GM19397 (cell line): ENCODE results near the gene C20orf204.

Experiments
- ATAC-seq: cut with Tn5 transposase; IDR thresholded peaks from one replicate; pipeline ENCODE4 v1.9.1; 2021; ENCODE audit warnings: mild to moderate bottlenecking, moderate library complexity; ENCODE audit not compliant: unreplicated experiment

Gene C20orf204

DNA sequence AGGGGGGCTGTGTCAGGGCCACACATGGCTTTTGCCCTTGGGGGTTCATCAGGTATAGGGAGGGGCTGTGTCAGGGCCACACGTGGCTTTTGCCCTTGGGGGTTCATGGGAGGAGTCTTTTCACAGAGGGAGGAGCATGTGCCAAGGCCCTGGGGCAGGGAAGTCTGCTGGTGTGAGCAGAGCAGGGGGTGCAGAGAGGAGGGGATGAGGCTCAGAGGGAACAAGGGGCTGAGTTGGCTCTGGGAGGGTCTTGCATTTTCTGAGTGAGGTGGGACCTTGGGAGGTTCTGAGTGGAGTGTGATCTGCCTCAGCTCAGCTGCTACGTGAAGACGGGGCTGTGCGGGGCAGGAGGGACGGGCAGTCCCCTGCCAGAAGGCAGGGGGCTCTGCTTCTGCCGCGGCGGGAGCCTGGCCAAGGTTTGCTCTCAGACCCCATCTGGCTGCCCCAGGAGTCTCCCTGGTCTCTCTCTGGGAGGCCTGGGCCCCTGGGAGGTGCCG, 19.5 kb downstream of the C20orf204 start:
- no peak for ATAC-seq

GRCh38 chr20:64055893-64056638, 20.1 kb downstream of the C20orf204 start:
- ATAC-seq = no peak

GRCh38 chr20:64056639-64056888, 20.6 kb downstream of the C20orf204 start:
- no peak for ATAC-seq

GRCh38 chr20:64056889-64057627, 21.1 kb downstream of the C20orf204 start:
- ATAC-seq = no peak

DNA sequence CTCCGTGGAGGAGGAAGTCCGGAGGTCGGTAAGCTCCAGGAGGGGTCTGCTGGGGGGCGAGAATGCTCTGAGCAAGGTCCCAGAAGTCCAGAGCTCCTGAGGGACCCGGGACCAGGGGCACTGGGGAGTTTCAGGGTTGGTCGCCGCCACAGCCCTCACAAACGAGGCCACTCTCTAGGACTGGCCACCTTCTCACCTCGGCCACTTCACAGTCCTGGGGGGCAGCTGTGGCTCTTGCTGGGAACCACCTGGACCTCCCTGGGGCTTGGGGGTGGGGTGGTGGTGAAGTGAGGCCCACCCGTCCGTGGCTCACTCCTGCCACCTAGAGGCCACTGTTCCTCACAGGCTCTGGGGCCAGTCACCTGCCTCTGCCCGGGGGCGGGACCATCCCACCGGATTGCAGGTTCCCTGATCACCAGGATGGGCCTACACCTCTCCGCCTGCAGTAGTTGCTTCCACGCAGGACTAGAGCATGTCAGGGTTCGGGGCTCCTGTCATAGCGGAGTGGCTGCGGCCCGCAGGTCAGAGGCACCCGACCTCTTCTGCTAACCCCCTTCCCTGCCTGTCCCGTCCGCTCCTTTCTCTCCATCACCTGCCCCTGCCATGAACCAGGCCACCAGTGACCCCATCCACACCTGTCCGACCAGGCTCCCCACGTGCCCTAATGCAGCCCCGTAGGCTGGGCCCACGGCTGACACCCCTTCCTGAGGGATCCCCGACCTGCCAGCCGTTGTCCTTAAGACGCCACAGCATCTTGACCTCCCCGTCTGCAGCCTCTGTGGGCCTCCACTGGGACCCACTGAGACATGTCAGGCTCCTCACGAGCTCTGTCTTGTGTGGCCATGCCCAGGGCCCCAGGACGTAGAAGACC, 21.9 kb downstream of the C20orf204 start:
- no peak for ATAC-seq

DNA sequence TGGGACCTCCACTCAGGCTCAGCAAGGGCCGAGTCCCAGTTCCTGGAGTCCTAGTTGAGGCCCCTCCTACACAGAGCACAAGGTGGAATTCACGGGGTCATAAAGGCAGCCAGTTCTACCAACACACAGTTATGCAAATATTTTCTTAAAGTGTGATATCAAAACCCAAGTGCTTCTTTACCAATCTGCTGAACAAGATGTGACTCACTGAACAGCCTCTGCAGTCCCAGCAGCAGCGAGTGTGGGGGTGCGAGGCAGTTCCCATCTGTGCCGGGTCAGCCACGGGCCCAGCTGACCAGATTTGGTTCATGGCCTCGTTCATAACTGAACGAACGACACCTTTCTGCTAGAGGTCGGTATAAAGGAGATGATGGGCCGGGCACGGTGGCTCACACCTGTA, 22.6 kb downstream of the C20orf204 start:
- no peak for ATAC-seq

GRCh38 chr20:64062276-64062595, 26.3 kb downstream of the C20orf204 start:
- no peak for ATAC-seq

DNA sequence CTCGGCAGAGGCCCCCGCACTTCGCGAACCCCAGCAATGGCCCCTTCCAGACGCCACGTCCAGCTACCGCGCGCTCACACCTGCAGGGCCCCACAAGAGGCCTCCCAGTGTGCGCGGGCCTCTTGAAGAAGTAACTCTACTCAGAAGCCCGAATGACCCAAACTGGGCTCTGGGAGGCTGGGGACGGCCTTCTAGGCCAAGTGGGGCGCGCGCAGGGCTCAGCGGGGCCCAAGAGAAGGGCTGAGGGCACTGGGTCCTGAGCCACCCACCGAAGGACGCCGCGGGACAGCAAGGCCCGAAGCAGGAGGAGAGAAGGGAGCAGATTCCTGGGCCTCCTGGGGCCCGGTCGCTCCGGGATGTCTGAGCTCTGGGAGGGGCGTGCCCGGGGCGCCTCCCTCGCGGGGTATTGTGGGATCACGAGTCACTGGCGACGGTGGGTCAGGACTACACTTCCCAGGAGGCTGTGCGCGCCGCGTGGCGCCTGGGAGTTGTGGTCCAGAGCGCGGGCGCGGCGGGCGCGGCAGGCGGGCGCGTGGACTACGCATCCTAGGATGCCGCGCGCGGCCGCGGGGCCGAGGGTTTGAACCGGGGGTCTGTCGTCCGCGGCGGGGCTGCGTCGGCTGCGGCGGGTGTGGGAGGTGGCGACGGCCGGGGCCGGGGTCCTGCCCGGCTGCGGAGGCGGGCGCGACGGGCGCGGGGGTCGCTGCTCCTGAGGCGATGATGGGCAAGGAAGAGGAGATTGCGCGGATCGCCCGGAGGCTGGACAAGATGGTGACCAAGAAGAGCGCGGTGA, 26.8 kb downstream of the C20orf204 start, which contains the start of gene TCEA2:
TSS of gene TCEA2 (plus strand) at position 603 of the 793 bp plus-strand sequence. CDS start at position 718, 115 bp downstream.
- peak; percentile 77 for ATAC-seq

DNA sequence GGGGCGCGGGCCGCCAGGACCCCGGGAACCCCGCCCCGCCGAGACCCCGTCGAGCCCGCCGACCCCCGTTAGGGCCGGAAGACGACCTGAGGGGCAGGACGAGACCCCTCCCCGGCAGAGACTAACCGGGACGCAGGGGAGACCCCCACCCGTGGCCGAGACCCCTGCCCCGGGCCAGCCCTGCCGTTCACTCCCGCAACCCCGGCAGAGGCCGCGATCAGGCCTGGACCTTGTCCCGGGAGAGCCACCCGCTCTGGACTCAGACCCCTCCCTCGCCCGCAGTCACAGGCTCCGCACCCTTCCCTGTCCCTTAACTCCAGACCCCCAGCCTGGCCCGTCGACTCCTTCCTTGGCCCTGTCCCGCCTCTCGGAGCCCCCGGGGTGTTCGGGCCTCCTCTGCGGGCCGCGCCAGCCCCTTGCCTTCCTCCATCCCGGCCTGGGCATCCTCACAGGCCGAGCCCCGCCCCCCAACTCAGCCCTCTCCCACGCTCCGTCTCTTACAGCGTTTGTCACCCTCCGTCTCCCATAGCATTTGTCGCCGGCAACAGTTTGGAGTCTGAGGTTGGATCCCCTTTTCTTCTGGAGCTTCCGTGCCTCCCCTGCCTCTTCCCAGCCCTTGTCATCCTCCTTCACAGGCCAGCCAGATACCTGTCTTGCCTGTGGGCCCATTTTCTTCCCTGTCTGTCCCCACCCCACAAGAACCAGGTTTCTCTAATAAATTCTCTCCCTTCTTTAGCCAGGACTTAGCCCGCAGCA, 27.6 kb downstream of the C20orf204 start:
- ATAC-seq = peak; percentile 3

DNA sequence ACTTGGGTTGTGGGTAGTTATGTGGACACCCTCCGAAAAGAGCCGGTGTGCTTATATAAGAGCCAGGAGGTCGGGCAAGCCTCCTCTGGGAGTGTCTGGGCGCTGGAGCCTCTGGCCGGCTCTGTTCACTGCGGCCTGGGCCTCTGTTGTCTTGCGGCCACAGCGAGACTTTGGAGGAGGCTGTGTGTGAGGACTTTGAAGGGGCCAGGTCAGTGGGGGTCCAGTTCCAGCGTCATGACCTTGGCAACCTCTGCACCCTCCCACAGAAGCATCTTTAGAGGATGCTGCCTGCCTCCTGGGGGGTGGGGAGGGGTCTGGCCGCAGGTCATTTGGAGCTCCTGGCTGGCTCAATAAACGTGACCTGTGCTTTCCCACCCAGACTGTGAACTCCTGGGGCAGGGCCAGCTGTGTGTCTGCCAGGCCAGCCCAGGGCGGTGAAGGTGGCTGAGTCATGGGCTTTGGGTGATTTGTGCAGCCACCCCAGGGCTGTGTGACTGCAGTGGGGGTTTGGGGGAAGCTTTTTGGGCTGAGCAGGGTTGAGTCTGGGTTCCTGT, 28.2 kb downstream of the C20orf204 start:
- ATAC-seq = no peak

GRCh38 chr20:64065062-64065973, 29.3 kb downstream of the C20orf204 start:
- no peak for ATAC-seq

GRCh38 chr20:64065974-64066343, 30.0 kb downstream of the C20orf204 start:
- ATAC-seq = no peak

- ATAC-seq = no peak
These were observed 31.1 kb downstream of the C20orf204 start for GRCh38 chr20:64067005-64067632.

DNA sequence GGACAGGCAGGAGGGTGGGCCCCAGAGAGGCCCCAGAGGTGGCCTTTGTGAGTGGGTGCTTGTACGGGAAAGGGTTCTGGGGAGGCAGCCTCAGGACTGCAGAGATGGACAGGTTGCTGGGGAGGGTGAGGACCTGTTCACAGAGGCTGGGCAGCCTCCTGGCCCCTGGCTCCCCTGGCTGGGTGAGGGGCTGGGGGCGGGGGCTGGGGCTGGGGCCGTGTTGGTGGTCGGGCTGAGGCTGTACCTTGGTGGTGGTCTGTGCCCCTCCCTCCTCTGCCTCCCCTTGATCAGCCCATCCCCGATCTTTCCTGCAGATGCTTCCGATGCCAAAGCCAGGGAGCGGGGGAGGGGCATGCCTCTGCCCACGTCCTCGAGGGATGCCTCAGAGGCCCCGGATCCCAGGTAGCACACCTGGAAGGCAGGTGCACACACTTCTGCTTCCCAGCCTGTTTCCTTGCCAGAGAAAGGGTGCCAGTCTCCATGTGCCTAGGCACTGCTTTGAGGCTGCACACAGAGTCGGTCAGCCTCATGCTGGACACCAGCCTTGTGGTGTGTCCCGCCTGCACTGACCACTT, 31.8 kb downstream of the C20orf204 start:
- ATAC-seq = no peak

- ATAC-seq = no peak
These were observed 32.6 kb downstream of the C20orf204 start for GRCh38 chr20:64068386-64069208.

GRCh38 chr20:64069209-64069613, 33.2 kb downstream of the C20orf204 start:
- ATAC-seq = no peak

GRCh38 chr20:64069614-64070243, 33.7 kb downstream of the C20orf204 start:
- no peak for ATAC-seq
